NCI-H524 treated with DMSO at 0.1 percent for 48 hours (cell line): Measurements from ENCODE around the gene JMJD8.
A peak's percentile ranks its signal among the peaks of the same experiment; 100 is the strongest.
"Not testable (repeated sequence)": the region's sequence is repeated elsewhere in the genome, so short reads cannot be mapped to it uniquely, and the experiment has no call there.

Experiments used
- DNase-seq: peaks from one replicate; lab custom pipeline; 2025; lab: John Stamatoyannopoulos, UW

Gene JMJD8

GRCh38 chr16:708959-709358, 24.8 kb upstream of the JMJD8 start:
- no peak for DNase-seq

- no peak for DNase-seq
Measured at GRCh38 chr16:708019-708418, 23.9 kb upstream of the JMJD8 start.

- DNase-seq: no peak
Measured at GRCh38 chr16:707062-707538, 23.0 kb upstream of the JMJD8 start.

- DNase-seq: no peak
Measured at GRCh38 chr16:706189-707061, 22.3 kb upstream of the JMJD8 start.

GRCh38 chr16:705431-706188, 21.5 kb upstream of the JMJD8 start, which contains the start of gene FBXL16:
TSS of gene FBXL16 (minus strand) at chr16:705801. CDS start at chr16:697405, 8,396 bp downstream.
- DNase-seq: peak; percentile 18

GRCh38 chr16:704552-705380, 20.6 kb upstream of the JMJD8 start:
- no peak for DNase-seq

- DNase-seq: no peak
Measured at GRCh38 chr16:704047-704446, 19.9 kb upstream of the JMJD8 start.

GRCh38 chr16:703406-703805, 19.3 kb upstream of the JMJD8 start:
- DNase-seq: no peak

- DNase-seq: no peak
Measured at GRCh38 chr16:702341-702740, 18.2 kb upstream of the JMJD8 start.

GRCh38 chr16:700684-701584, 16.8 kb upstream of the JMJD8 start:
- DNase-seq: no peak

GRCh38 chr16:698911-699671, 15.0 kb upstream of the JMJD8 start:
- no peak for DNase-seq

- no peak for DNase-seq
Measured at GRCh38 chr16:695355-696089, 11.4 kb upstream of the JMJD8 start.

- no peak for DNase-seq
Measured at GRCh38 chr16:694863-695354, 10.8 kb upstream of the JMJD8 start.

GRCh38 chr16:694187-694862, 10.2 kb upstream of the JMJD8 start:
- no peak for DNase-seq

GRCh38 chr16:693766-694165, 9.6 kb upstream of the JMJD8 start:
- no peak for DNase-seq

GRCh38 chr16:693364-693763, 9.2 kb upstream of the JMJD8 start:
- no peak for DNase-seq

- DNase-seq: no peak
Measured at GRCh38 chr16:692356-693108, 8.4 kb upstream of the JMJD8 start.

GRCh38 chr16:691242-691641, 7.1 kb upstream of the JMJD8 start:
- not testable (repeated sequence) for DNase-seq
